GM23248 (cell line): ENCODE data around the gene PABPC3. TPM values are rescaled to one million over a fixed set of nuclear protein-coding genes. Genes with fewer than 3 reads are reported as not detected.

Source experiments
- DNase-seq: peaks from one replicate; pipeline ENCODE4 v3.0.0-alpha.2; 2015
- H2AFZ ChIP-seq: fragments of 200-600 bp; sonication (generic); 2 replicates; pipeline ENCODE4 v1.6.1; 2016; ENCODE audit warnings: antibody characterized with exemption
- H3F3A ChIP-seq: fragments of 200-600 bp; sonication (generic); 2 replicates; pipeline ENCODE4 v1.6.1; 2016; ENCODE audit warnings: mild to moderate bottlenecking, antibody characterized with exemption, mixed run types; ENCODE audit not compliant: insufficient read depth
- H3K27ac ChIP-seq: fragments of 200-600 bp; sonication (generic); 2 replicates; pipeline ENCODE4 v1.5.1; 2016; ENCODE audit warnings: mild to moderate bottlenecking
- H3K27me3 ChIP-seq: fragments of 200-600 bp; sonication (generic); replicated peaks from 2 replicates; pipeline ENCODE4 v1.6.1; 2016; ENCODE audit warnings: mild to moderate bottlenecking; ENCODE audit not compliant: insufficient read depth
- H3K36me3 ChIP-seq: fragments of 200-600 bp; sonication (generic); 2 replicates; pipeline ENCODE4 v1.6.1; 2016; ENCODE audit warnings: low read depth, mild to moderate bottlenecking
- H3K4me1 ChIP-seq: fragments of 200-600 bp; sonication (generic); 2 replicates; pipeline ENCODE4 v1.6.1; 2016; ENCODE audit warnings: mild to moderate bottlenecking; ENCODE audit not compliant: insufficient read depth
- H3K4me2 ChIP-seq: fragments of 200-600 bp; sonication (generic); one replicate; pipeline ENCODE4 v1.6.1; 2016; ENCODE audit warnings: mild to moderate bottlenecking; ENCODE audit not compliant: unreplicated experiment
- H3K4me3 ChIP-seq: fragments of 200-600 bp; sonication (generic); 2 replicates; pipeline ENCODE4 v1.5.1; 2016; ENCODE audit warnings: mild to moderate bottlenecking
- H3K79me2 ChIP-seq: fragments of 200-600 bp; sonication (generic); 2 replicates; pipeline ENCODE4 v1.6.1; 2016; ENCODE audit warnings: mild to moderate bottlenecking; ENCODE audit not compliant: insufficient read depth
- H3K9ac ChIP-seq: fragments of 200-600 bp; sonication (generic); 2 replicates; pipeline ENCODE4 v1.6.1; 2016; ENCODE audit warnings: mild to moderate bottlenecking
- H3K9me2 ChIP-seq: fragments of 200-600 bp; sonication (generic); 2 replicates; pipeline ENCODE4 v1.6.1; 2016; ENCODE audit warnings: mixed run types, mild to moderate bottlenecking, moderate library complexity; ENCODE audit not compliant: insufficient read depth
- H3K9me3 ChIP-seq: fragments of 200-600 bp; sonication (generic); one replicate; pipeline ENCODE4 v1.6.1; 2017; ENCODE audit warnings: low read depth
- H4K20me1 ChIP-seq: fragments of 200-600 bp; sonication (generic); 2 replicates; pipeline ENCODE4 v1.6.0; 2016; ENCODE audit not compliant: insufficient read depth
- EZH2 ChIP-seq: fragments of 200-600 bp; sonication (generic); IDR thresholded peaks from 2 replicates; pipeline ENCODE4 v1.6.1; 2018; ENCODE audit warnings: antibody characterized with exemption, mild to moderate bottlenecking; ENCODE audit not compliant: insufficient read depth, poor library complexity, severe bottlenecking
- EZH2phosphoT487 ChIP-seq: fragments of 200-600 bp; sonication (generic); IDR thresholded peaks from 2 replicates; pipeline ENCODE4 v1.6.1; 2018; ENCODE audit warnings: antibody characterized with exemption, moderate library complexity, mild to moderate bottlenecking, low read depth; ENCODE audit not compliant: insufficient read depth
- WGBS, 2 experiments: methylation state at CpG; one replicate each; pipeline ENCODE4 v1.1.6; 2015 to 2017; ENCODE audit warnings: low lambda C conversion rate in 2 of 2, low coverage in 1 of 2; ENCODE audit errors: missing lambda C conversion rate in 2 of 2; 5-methylcytosine and 5-hydroxymethylcytosine counted together
- in situ Hi-C: fragments of 300-500 bp; cut with MboI; formaldehyde crosslinking; loops from 2 replicates; pipeline ENCODE4 v1.15.0; 2020
- polyA plus RNA-seq: library from polyadenylated mRNA; unstranded; fragments of >200 nt; fragmentation: Nextera tagmentation; extraction: Ambion mirVana; gene quantifications from 2 replicates; pipeline ENCODE4 v1.2.1, GENCODE V29; 2016
- total RNA-seq: library from RNA; depleted of rRNA; stranded (reverse); fragments of >200 nt; shearing (Covaris generic); gene quantifications from 2 replicates; pipeline ENCODE4 v1.2.3, GENCODE V29; 2014

Gene PABPC3
- total and polyA plus RNA-seq, 2 experiments from 2014 or later: under 0.01 to 0.18 TPM

DNA sequence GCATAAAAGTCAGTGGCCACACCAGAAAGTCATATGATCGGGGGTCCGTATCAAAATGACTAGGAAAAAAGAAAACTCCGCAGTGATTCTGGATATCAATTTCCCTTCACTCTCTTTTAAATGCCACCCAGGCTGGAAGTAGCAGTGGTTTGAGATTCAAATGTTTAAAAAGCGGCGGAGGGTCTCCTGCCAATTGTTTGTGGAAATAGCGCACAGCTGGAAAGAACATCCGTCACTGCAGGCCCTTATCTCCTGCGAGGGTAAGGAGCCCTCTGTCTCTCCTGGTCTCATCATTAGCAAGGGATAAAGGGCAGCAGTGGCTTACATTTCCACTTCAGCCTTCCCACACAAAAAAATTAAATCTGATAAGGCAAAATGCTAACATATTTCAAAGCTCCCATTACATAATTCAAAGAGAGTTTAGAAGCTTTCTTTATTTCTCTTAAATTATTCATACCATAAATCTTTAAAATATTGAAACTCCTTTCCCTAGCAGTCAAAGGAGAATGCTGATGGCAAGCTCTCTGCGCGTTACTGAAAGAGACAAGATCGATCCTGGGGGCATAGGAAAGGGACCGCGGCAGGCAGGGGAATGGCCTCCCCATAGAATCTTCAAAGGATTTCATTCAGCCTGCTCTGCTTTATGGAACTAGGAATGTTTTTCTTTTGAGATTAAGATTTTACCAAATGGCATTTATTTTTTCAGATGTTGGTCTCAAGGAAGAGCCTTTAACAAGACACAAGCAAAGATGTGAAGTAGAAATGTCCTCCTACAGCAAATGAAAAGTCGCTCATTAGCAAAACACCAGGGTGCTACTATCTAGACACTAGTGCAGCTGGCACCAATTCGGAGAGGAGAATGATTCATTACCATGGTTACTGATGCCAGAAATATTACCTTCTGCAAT, 41.2 kb downstream of the PABPC3 start:
- no peak overlapping the region for H3K27ac ChIP-seq
- H3K36me3 ChIP-seq: no peaks in the 10 kb centered on the region
- H2AFZ ChIP-seq: no peak overlapping the region
- in situ Hi-C loops: no loop called here
- no peak overlapping the region for H3K9ac ChIP-seq
- no peaks in the 10 kb centered on the region for H3K9me2 ChIP-seq
- TF ChIP-seq EZH2phosphoT487: no peak
- no peak for TF ChIP-seq EZH2
- H3K4me1 ChIP-seq: no peaks in the 10 kb centered on the region
- whole genome bisulfite sequencing, 2 experiments: 8 to 10% methylated on average over 15 of the region's 15 CpGs
- DNase-seq: no peak
- H3K27me3 ChIP-seq: peaks cover 15% of the 10 kb centered on the region
- no peaks in the 10 kb centered on the region for H3K9me3 ChIP-seq
- H3K4me3 ChIP-seq: no peak overlapping the region
- H3F3A ChIP-seq: no peaks in the 10 kb centered on the region
- H4K20me1 ChIP-seq: no peaks in the 10 kb centered on the region
- H3K79me2 ChIP-seq: no peaks in the 10 kb centered on the region
- no peak overlapping the region for H3K4me2 ChIP-seq

DNA sequence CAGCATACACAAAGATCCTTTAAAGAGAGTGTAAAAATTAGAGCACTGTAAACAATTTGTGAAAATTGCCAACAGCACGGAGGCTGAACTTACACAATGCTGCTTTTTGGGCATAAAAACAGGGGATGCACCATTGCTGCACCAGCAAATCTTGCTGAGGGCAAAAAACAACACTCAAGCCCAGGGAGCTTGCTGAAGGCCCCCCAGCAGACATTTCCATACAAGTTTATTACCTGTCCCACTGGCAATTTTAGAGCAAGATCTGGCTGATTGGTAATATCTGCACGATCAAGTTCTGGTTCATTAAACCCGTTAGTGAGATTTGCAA, 41.8 kb downstream of the PABPC3 start:
- 32 to 44% methylated on average over 3 of the region's 3 CpGs for WGBS, 2 experiments
- no peaks in the 10 kb centered on the region for H3K36me3 ChIP-seq
- no peaks in the 10 kb centered on the region for H3K9me2 ChIP-seq
- H3K9ac ChIP-seq: no peak overlapping the region
- H2AFZ ChIP-seq: no peak overlapping the region
- no peaks in the 10 kb centered on the region for H3K4me1 ChIP-seq
- no peaks in the 10 kb centered on the region for H3F3A ChIP-seq
- DNase-seq: no peak
- H3K27ac ChIP-seq: no peak overlapping the region
- no peaks in the 10 kb centered on the region for H3K9me3 ChIP-seq
- H4K20me1 ChIP-seq: no peaks in the 10 kb centered on the region
- no peak overlapping the region for H3K4me3 ChIP-seq
- no peaks in the 10 kb centered on the region for H3K79me2 ChIP-seq
- H3K4me2 ChIP-seq: no peak overlapping the region
- no peak for TF ChIP-seq EZH2phosphoT487
- no peak for TF ChIP-seq EZH2
- in situ Hi-C loops: no loop called here
- H3K27me3 ChIP-seq: peaks cover 15% of the 10 kb centered on the region

DNA sequence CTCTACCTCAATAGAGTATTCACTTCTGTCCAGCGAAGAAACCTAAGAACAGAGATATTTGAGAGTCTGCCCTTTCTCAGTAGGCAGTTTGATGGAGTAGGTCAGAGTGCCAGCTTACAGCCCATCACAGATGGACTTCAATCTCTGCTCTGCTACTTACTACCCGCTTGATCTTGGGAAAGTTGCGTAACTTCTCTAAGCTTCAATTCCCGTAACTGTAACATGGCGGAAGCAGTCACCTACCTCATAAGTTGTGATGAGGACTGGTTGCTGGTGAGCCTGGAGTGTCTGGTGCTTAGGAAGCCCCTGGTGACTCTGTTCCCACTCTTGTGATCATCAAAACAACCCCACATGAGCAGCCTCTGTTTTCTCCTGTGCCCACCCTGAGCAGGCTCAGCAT, 45.1 kb downstream of the PABPC3 start:
- H4K20me1 ChIP-seq: no peaks in the 10 kb centered on the region
- no peaks in the 10 kb centered on the region for H3K79me2 ChIP-seq
- H3K9me3 ChIP-seq: no peaks in the 10 kb centered on the region
- 49 to 55% methylated on average over 5 of the region's 5 CpGs for WGBS, 2 experiments
- H3F3A ChIP-seq: no peaks in the 10 kb centered on the region
- no peaks in the 10 kb centered on the region for H3K4me1 ChIP-seq
- H2AFZ ChIP-seq: no peak overlapping the region
- no peak overlapping the region for H3K27ac ChIP-seq
- H3K4me3 ChIP-seq: no peak overlapping the region
- H3K27me3 ChIP-seq: peaks cover 15% of the 10 kb centered on the region
- no peak for TF ChIP-seq EZH2
- no peak for TF ChIP-seq EZH2phosphoT487
- no peaks in the 10 kb centered on the region for H3K9me2 ChIP-seq
- H3K9ac ChIP-seq: no peak overlapping the region
- H3K36me3 ChIP-seq: no peaks in the 10 kb centered on the region
- no peak overlapping the region for H3K4me2 ChIP-seq
- in situ Hi-C loops: no loop called here
- no peak for DNase-seq

DNA sequence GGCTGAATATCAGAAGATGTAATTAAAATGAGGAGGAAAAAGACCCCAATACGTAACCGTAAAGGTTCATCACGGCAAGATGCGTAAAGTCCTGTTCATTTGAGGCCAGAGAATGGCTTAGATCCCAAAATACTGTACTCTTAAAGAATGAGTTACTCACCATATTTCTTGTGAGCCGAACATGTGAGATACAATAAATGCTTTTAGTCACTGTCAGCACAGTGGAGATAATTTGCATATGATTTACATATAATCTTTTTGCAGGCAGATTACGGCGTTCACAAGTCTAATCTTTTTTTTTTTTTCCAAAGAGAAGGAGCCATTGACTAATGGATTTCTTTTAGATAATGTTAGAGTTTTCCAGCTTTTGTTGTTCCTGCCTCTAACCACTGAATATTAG, 47.8 kb downstream of the PABPC3 start:
- H3K27me3 ChIP-seq: no peaks in the 10 kb centered on the region
- WGBS, 2 experiments: 50 to 56% methylated on average over 7 of the region's 7 CpGs
- no peaks in the 10 kb centered on the region for H3K4me1 ChIP-seq
- H2AFZ ChIP-seq: no peak overlapping the region
- no peak overlapping the region for H3K27ac ChIP-seq
- H3K9me3 ChIP-seq: no peaks in the 10 kb centered on the region
- H3K4me2 ChIP-seq: no peak overlapping the region
- no peak for DNase-seq
- TF ChIP-seq EZH2phosphoT487 (no peak), EZH2 (no peak)
- H3K79me2 ChIP-seq: no peaks in the 10 kb centered on the region
- H3K9me2 ChIP-seq: no peaks in the 10 kb centered on the region
- H3F3A ChIP-seq: no peaks in the 10 kb centered on the region
- no peaks in the 10 kb centered on the region for H3K36me3 ChIP-seq
- in situ Hi-C loops: no loop called here
- H4K20me1 ChIP-seq: no peaks in the 10 kb centered on the region
- H3K4me3 ChIP-seq: no peak overlapping the region
- no peak overlapping the region for H3K9ac ChIP-seq
